ENCODE results near the gene SLC50A1.

DNA sequence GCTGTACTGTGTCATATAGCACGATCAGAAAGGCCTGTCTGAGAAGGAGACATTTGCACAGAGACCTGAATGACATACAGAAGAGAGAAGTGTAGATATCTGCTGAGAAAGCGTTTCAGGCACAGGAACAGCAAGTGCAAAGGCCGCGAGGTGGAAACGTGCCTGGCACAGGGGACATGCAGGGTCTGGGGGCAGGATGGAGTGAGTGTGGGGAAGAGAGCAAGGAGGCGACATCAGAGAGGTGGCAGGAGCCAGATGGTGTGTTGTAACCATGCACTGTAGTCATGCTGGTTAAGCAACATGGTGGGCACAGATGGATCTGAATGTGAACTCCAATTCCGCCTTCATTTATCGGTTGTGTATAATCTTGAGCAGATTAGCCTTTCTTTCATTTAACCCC lies 24.5 kb downstream of the SLC50A1 start:
- TF ChIP-seq, protein P1, sequence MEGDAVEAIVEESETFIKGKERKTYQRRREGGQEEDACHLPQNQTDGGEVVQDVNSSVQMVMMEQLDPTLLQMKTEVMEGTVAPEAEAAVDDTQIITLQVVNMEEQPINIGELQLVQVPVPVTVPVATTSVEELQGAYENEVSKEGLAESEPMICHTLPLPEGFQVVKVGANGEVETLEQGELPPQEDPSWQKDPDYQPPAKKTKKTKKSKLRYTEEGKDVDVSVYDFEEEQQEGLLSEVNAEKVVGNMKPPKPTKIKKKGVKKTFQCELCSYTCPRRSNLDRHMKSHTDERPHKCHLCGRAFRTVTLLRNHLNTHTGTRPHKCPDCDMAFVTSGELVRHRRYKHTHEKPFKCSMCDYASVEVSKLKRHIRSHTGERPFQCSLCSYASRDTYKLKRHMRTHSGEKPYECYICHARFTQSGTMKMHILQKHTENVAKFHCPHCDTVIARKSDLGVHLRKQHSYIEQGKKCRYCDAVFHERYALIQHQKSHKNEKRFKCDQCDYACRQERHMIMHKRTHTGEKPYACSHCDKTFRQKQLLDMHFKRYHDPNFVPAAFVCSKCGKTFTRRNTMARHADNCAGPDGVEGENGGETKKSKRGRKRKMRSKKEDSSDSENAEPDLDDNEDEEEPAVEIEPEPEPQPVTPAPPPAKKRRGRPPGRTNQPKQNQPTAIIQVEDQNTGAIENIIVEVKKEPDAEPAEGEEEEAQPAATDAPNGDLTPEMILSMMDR (IDR thresholded peaks at IDR 0.05; ENCODE audit: low read depth, low read length, missing input control), result no peak
- TF ChIP-seq TAF1 (conservative IDR thresholded peaks at IDR 0.05) (no peak), RXRA (IDR thresholded peaks at IDR 0.05) (no peak), JUND (IDR thresholded peaks at IDR 0.05) (no peak), SP1 (IDR thresholded peaks at IDR 0.05) (no peak), RAD21 (IDR thresholded peaks at IDR 0.05) (no peak), GABPA (IDR thresholded peaks at IDR 0.05 in 1 of 2, conservative IDR thresholded peaks at IDR 0.05 in 1 of 2) (no peak), YY1 (IDR thresholded peaks at IDR 0.05) (no peak)
- TF ChIP-seq, protein P2, sequence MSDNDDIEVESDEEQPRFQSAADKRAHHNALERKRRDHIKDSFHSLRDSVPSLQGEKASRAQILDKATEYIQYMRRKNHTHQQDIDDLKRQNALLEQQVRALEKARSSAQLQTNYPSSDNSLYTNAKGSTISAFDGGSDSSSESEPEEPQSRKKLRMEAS (IDR thresholded peaks at IDR 0.05), result no peak
- TF ChIP-seq, protein P3, sequence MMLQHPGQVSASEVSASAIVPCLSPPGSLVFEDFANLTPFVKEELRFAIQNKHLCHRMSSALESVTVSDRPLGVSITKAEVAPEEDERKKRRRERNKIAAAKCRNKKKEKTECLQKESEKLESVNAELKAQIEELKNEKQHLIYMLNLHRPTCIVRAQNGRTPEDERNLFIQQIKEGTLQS (IDR thresholded peaks at IDR 0.05), result no peak
- TF ChIP-seq, protein P4, sequence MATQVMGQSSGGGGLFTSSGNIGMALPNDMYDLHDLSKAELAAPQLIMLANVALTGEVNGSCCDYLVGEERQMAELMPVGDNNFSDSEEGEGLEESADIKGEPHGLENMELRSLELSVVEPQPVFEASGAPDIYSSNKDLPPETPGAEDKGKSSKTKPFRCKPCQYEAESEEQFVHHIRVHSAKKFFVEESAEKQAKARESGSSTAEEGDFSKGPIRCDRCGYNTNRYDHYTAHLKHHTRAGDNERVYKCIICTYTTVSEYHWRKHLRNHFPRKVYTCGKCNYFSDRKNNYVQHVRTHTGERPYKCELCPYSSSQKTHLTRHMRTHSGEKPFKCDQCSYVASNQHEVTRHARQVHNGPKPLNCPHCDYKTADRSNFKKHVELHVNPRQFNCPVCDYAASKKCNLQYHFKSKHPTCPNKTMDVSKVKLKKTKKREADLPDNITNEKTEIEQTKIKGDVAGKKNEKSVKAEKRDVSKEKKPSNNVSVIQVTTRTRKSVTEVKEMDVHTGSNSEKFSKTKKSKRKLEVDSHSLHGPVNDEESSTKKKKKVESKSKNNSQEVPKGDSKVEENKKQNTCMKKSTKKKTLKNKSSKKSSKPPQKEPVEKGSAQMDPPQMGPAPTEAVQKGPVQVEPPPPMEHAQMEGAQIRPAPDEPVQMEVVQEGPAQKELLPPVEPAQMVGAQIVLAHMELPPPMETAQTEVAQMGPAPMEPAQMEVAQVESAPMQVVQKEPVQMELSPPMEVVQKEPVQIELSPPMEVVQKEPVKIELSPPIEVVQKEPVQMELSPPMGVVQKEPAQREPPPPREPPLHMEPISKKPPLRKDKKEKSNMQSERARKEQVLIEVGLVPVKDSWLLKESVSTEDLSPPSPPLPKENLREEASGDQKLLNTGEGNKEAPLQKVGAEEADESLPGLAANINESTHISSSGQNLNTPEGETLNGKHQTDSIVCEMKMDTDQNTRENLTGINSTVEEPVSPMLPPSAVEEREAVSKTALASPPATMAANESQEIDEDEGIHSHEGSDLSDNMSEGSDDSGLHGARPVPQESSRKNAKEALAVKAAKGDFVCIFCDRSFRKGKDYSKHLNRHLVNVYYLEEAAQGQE (IDR thresholded peaks at IDR 0.05), result no peak

Measured in liver (tissue), 3 donors.